HG02759 (cell line): ENCODE data around the gene PTPRS.

Experiments
- ATAC-seq: cut with Tn5 transposase; IDR thresholded peaks from one replicate; pipeline ENCODE4 v1.9.1; 2021; ENCODE audit warnings: mild to moderate bottlenecking, moderate library complexity; ENCODE audit not compliant: unreplicated experiment

The PTPRS gene

DNA sequence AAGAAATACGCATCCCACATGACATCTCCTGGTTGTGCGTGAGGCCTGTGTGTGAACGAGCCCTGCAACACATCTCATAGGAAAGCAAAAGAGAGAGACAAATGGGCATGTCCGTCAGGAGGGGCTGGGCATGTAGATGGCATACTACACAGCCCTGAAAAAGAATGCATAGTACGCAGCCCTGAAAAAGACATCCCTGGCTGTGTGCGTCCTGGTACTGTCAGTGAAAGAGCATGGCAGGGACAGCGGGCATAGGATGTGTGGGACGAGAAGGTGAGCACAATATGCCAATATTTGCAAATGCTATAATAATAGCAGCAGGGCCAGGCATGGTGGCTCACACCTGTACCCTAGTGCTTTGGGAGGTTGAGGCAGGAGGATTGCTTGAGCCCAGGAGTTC, 28.6 kb downstream of the PTPRS start:
- ATAC-seq, result no peak

DNA sequence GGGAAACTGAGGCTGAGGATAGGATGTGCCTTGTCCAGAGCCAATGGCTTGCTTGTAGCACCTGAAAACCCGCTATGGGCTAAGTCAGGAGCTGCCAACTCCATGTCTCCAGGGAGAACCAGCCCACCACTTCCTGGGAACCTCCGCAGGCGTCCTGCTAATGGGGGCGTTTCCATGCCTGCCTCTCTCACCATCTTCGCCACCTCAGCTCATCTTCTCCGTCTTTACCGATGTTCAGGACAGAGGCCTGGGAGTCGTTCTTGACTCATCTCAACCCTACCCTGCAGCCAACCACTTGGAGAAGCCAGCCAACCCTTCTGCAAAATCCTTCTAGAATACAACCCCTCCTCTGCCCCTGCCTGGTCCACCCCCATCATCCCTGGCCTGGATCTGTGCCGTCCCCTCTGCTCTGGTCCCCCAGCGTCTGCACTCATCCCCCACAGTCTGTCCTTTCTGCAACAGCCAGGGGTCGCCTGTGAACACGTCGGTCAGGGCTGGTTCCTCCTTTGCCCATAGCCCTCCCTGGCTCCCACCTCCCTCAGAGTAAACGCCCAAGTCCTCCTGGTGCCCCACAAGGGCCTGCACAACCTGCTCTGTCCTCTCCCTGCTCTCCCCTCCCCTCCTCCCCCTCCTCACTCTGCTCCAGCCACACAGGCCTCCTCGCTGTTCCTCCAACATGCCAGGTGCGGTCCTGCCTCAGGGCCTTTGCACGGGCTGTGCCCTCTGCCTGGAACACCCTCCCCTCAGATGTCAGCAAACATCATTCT, 31.0 kb downstream of the PTPRS start:
- ATAC-seq, result no peak

DNA sequence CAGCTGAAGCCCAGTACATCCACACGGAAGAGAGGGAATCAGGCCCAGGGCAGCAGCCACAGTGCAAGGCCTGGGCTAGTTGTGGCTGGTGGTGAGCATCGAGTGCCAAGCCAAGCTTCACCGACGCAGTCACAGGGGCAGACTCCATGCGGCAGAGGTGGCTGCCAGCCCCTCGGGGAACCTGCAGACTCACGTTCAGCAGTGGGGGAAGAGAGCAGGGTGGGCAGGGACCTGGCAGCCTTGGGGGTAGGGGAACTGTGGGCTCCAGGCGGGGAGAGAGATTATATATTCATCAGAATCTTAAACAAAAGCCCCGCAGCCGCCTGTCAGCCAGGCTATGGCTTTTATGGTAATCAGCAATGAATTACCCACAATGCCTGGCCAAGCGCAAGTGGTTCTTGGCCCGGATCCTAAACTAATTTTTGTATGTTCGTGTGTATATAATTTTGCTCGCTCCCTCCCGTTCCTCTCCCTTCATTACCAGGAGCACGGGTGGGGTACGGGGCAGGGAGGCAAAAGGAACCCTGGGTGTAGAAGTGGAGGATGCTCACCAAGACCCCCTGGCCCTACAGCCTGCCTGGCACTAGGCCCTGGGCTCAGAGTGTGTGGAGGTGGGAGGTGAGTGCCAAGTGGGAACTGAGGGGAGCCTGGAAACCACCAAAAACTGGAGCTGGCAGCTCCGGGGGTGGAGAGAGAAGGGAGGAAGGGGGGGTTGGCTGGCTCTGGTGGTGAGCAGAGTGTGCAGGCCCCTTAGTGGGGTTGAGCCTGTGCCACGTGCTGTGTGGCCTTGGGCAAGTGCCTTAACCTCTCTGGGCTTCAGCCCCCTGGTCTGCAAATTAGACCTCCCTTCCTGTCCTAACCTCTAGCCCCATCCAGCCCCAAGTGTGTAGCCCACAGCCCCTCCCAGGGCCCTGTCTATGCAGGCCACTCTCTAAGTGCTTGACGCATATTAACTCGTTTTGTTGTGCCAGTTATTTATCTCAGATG, 31.9 kb downstream of the PTPRS start:
- no peak for ATAC-seq

DNA sequence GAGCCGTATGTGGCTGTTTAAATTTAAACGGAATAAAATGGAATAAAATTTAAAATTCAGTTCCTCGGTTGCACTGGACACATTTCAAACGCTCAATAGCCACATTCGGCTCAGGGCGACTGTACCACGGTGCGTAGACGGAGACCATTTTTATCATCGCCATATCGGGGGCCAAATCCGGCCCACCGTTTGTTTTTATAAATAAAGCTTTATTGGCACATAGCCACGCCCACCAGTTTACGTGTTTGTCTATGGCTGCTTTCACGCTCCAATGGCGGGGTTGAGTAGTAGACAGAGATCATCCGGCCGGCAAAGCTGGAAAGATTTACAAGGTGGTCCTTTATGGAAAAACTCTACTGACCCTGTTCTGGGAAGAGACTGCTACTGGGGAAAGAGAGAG, 33.0 kb downstream of the PTPRS start:
- ATAC-seq, result no peak

DNA sequence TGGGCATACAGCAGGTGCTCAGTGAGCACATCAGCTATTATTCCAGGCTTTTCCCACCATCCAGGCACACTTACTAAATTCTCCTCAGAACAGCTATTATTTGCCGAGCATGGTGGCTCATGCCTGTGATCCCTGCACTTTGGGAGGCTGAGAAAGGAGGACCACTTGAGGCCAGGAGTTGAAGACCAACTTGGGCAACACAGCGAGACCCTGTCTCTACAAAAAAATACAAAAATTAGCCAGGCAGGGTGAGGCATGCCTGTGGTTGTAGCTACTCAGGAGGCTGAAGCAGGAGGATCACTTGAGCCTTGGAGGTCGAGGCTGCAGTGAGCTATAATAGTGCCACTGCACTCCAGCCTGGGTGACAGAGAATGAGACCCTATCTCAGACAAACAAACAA, 35.4 kb downstream of the PTPRS start:
- no peak for ATAC-seq

DNA sequence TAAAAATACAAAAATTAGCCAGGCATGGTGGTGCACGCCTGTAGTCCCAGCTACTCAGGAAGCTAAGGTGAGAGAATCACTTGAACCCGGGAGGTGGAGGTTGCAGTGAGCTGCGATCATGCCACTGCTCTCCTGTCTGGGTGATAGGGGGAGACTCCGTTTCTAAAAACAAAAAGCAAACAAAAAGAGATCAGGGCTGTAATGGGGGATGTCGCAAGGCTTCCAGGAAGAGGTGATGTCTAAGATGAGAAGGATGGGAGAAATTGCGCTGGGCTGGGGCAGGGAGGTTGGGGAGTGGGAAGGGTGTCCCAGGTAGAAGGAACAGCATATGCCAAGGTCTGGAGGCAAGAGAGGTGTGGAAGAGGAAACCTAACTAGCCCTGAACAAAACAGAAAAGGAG, 36.1 kb downstream of the PTPRS start:
- ATAC-seq, result no peak

DNA sequence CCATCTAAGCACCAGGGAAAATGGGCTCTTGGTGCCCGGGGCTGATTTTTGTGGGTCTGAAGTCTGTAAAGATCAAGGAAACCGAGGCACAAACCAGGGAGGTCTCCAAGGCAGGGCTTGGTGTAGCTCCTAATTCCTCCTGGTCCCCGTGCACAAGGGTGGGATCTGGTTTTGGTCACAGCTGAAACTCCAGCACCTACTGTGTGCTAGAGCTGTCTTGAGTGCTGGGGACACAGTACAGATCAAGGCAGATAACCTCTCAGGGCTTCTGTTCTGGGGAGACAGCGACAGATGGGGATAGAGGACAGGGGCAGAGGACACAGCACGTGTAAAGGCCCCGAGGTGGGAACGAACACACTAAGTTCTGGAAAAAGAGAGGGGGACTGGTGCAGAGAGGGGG, 37.4 kb downstream of the PTPRS start:
- ATAC-seq, result no peak

DNA sequence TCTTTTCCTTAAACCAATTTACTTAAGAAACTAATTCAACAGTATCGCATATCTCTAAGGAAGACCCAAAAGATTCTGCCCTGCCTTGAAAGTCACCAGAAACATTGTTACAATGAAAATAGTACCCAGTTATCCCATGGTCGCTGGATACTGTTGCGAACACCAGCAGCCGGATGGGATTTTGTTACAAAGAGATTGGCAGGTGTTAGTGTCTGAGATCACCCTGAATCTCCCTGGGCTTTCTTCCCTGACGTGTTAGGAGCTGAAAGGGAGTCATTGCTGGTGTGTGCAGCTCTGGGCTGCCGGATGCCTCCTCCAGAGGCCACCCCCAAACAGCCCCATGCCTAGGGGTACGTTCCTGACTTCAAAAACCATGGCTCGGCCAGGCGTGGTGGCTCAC, 38.2 kb downstream of the PTPRS start:
- no peak for ATAC-seq

DNA sequence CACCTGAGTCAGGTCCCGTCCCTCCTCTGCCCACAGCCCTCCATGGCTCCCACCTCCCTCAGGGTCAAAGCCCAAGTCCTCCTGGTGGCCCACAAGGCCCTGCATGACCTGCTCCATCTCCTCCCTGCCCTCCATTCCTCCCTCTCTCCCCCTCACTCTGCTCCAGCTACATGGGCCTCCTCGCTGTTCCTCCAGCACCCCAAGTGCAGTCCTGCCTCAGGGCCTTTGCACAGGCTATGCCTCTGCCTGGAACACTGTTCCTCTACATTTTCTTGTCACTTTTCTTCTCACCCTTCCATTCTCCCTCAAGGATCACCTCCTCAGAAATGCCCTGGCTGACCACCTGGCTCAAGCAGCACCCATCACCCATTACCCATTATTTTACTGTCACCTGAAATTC, 41.5 kb downstream of the PTPRS start:
- ATAC-seq, result no peak

DNA sequence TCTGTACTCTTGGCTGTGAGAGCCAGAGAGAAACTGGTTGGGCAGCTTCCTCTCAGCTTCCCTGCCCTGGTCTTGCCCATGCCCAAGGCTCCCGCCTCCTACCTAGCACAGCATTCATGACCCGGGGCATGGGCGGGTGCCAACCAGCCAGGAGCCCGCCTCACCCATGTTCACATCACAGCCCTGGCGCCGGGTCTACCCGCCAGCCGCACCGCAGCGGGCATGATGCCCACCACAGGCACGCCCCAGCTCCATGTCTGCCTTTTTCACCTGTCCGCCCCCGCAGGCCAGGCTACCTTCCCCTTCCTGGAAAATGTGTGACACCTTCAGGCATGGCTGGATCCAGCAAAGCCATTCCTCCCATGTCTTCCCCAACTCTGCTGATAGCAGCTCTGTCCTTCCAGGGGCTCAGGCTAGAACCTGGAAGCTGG, 42.1 kb downstream of the PTPRS start:
- ATAC-seq, result no peak

DNA sequence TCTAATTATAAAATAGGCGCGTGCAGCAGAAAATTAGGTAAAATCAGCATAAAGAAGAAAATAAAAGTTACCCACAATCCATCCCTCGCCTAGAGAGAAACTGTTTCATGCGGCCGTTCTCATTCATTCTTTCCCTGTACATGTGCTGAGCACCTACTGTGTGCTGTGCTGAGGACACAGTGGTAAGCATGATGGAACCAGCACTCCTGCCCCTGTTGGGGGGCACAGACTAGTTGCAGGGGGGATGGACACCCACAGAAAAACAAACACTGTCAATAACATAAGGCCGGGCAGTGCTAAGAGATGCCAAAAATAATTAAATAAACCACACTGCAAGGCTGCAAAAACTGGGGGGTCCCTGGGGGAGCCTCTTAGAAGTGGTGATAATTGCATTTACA, 43.3 kb downstream of the PTPRS start:
- no peak for ATAC-seq

DNA sequence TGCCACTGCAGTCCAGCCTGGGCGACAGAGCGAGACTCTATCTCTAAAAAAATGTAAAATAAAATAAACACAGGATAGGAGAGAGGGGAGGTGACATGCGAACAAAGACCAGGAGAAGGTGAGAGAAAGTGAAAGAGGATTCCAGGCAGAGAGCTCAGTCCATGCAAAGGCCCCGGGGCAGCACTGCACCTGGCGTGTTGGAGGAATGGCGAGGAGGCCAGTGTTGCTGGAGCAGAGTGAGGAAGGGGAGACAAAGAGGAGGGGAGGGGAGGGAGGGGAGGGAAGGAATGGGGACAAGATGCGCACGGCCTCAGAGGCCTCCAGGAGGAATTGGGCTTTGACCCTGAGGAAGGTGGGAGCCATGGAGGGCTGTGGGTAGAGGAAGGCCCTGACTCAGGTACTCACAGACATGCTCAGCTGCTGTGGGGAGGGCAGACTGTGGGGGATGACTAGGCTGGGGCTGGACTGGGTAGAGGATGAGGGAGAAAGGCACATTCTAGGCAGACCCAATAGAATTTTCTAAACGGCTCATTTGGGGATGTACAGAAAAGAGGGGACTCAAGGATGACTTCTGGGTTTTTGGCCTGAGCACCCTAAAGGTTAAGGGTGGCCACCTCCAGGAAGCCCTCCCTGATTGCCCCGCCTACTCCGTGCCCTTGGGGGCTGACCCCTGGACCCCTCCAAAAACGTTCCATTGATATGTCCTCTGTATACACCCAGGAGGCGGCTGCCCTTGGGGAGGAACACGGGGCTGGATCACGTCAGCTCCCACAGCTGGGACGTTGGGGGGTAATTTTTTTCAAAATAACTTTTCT, 43.9 kb downstream of the PTPRS start:
- no peak for ATAC-seq

DNA sequence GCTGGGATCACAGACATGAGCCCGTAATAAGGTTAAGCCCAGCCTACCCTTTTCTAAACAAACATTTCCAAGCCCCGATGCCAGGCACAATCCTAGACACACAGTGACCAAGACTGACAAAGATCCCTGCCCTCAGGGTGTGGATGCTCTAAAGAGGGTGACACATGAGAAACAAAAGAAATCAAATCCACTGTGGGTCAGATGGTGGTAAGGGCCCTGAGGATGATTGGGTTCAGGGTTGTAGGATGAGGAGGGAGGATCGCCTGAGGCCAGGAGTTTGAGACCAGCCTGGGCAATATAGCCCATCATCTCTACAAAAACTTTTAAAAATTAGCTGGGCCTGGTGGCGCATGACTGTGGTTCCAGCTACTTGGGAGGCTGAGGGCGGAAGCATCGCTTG, 44.6 kb downstream of the PTPRS start:
- no peak for ATAC-seq

DNA sequence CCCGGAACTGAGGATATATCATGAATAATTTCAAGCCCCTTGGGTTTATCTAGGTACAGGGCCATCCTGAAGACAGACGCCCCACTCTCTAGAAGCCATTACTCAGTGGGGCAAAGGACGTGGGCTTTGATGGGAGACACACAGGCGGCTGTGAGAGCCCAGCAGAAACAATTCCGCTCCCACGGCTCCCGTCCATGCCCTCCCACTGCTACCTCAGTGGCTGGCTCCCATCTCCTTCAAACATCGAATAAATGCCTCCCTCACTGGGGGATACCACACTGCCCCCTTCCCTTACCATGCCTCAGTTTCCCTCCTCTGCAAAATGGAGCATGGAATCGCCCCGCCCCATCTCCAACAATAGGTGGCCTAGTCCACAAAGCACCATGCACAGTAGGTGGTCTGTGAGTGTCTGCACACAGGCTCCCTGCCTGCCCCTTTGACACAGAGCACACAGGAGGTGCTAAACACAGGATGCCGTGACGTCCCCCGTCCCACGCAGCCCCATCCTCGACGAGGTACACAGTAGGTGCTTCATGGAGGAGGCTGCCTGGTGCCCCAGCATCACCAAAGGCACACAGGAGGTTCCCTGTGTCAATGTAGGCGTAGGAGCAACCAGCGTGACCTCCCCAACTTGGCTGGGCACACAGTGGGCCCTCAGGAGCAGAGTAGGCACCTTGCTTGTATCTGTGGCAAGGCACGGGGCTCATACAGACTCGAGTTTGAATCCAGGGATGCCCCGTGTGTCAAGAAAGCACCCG, 46.0 kb downstream of the PTPRS start:
- ATAC-seq, result no peak

DNA sequence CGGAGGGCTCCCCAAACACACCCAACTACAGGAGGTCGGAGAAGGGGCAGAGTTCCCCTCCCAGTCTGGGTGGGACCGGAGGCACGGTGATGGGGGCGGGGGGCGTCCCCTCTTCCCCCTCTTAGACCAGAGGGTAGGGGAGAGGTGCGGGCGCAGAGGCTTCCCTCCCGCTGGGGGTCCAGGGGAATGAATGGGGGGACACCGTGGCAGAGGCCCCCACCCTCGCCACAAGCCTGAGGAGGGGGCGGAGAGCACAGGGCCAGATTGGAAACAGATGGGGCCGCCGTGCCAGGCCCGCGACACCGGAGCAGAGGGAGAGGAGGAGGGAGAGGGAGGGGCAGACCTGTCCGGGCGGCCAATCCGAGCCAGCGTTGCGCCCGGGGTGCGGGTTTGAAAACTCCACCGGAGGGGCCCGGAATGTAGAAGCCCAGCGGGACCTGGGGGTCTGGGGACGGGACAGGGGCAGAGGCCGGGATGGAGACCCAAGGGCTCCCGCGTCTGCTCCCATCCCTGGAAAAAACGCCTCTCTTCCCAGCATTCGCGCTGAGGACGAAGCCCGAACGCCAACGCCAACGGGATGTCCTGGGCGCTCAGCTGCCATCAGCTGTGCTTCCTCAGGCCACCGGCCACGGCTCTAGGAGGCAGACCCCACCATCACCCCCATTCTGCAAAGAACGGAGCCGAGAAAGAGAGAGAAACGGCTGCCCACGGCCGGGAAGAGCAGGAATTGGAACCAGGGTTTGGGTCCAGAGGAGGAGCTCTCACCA, 46.8 kb downstream of the PTPRS start:
- ATAC-seq, result no peak

DNA sequence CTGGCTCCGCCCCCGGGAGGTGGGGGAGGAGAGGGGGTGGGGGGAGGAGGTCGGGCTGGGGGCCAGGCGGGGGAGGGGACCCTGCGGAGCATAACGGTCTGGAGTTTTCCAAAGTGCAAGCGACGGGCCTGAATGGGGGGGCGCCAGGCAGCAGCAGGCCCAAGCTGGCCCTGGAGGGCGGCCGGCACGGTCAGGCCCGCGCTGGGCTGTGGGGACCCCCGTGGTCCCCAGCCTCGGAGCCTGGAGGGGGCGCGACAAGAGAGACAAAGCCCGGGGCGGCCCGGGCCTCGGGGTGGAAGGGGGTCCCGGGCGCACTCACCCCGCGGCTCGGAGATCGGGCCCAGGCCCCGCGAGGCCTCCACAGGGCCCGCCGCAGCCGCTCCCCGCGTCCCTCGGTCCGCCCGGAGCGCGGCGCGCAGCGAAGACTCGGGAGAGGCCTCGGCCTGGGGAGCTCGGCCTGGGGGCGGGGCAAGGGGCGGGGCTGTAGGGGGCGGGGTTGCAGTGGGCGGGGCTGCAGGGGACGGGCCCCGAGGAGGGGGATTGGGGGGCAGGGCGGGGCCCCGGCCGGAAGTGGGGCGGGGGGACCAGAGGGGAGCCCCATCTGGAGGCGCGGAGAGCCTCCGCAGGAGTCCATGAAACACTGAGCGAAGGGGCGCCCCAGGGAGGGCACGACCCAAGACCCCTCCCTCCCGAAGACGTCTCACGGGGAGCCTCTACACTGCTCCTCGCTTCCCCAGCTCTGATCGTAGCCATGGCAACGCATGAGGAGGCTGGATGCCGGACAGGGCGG, 47.6 kb downstream of the PTPRS start:
- ATAC-seq, result no peak

DNA sequence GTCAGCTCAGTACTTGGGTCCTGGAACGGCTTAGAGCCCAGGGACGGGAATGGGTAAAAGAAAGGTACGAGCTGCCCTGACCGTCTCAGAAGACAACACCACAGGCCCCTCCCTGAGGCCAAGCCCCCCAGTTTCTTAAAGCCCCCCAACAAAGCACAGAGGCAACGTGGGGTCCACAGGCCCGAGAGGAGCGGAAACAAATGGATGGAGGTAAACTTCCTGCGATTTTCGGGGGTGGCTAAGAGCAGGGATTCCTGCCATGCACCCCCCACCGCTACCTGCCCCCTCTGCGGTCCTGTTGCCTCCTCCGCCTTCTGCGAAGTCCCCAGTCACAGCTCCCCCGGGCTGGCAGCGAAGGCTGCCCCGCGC, 48.2 kb downstream of the PTPRS start:
- ATAC-seq, result no peak

DNA sequence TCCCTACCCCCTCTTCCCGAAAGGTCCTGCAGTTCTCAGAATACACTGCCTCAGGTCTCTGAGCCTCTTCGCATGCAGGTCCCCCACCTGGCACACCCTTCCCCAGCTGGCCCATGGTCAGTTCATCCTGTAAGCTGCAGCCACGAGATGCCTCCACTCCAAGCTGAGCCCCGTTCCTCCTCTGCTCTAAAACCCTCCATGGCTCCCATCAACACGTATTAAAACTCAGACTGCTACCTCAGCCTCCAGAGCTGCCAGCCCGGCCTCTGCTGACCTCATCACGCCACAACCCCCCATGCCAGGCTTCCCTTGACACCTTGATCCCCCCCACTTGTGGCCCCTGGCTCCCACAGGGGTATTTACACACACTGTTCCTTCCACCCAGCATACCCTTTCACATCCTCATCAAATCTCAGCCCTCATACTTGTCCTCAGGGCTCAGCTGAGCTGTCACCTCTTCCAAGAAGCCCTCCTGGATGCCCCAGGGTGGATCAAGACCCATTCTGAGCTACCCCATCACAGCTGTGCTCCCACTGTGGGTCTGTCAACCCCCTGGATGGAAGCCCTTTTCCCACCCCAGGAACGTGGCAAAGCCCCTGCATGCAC, 48.9 kb downstream of the PTPRS start:
- ATAC-seq, result no peak
